Panc1 (cell line): ENCODE measurements around the gene AVEN. TPM values are rescaled to one million over a fixed set of nuclear protein-coding genes. Genes with fewer than 3 reads are reported as not detected.

ENCODE experiments used
- ATAC-seq: fragments of 200-7000 bp; cut with Tn5 transposase; 2 replicates; pipeline ENCODE4 v1.9.1; 2020; ENCODE audit warnings: mild to moderate bottlenecking, moderate library complexity
- BruUV-seq: library from RNA; stranded (reverse); fragments of 400-500 nt; replicated peaks from 2 replicates; lab custom pipeline; 2021; lab: Mats Ljungman, UMichigan
- CTCF ChIA-PET: fragments of 300-600 bp; sonication (Branson Sonifier 250); formaldehyde crosslinking; loops from one replicate; lab custom pipeline; 2022; ENCODE audit warnings: antibody characterized with exemption; lab: Charles Lee
- POLR2A ChIA-PET: fragments of 300-600 bp; sonication (Branson Sonifier 250); formaldehyde crosslinking; loops from one replicate; lab custom pipeline; 2022; ENCODE audit warnings: antibody characterized with exemption; lab: Charles Lee
- DNase-seq: peaks from one replicate; pipeline ENCODE4 v3.0.0-alpha.2; 2010; ENCODE audit warnings: low read depth, low spot score
- H3K27ac ChIP-seq: 2 replicates; pipeline ENCODE4 v1.5.1; 2011; ENCODE audit warnings: mild to moderate bottlenecking, low read length, inconsistent platforms
- H3K27me3 ChIP-seq: fragments of 200-500 bp; sonication (Bioruptor generic); 2 replicates; pipeline ENCODE4 v1.6.0; 2014; ENCODE audit warnings: low read length, inconsistent platforms; ENCODE audit not compliant: control insufficient read depth, insufficient read depth
- H3K36me3 ChIP-seq: fragments of 200-500 bp; sonication (Bioruptor generic); 2 replicates; pipeline ENCODE4 v1.5.1; 2014; ENCODE audit warnings: inconsistent platforms, mild to moderate bottlenecking, low read length, moderate library complexity; ENCODE audit not compliant: control insufficient read depth, insufficient read depth
- H3K4me1 ChIP-seq: 2 replicates; pipeline ENCODE4 v1.5.1; 2011; ENCODE audit warnings: inconsistent platforms, mild to moderate bottlenecking, low read length, moderate library complexity; ENCODE audit not compliant: control insufficient read depth, insufficient read depth
- H3K4me3 ChIP-seq, 2 experiments: 2 replicates each; pipeline ENCODE4 v1.5.1; 2011 to 2012; ENCODE audit warnings: low read depth in 2 of 2, low read length in 2 of 2, mild to moderate bottlenecking in 2 of 2, inconsistent platforms in 1 of 2, moderate library complexity in 1 of 2
- H3K9me3 ChIP-seq: fragments of 200-500 bp; sonication (Bioruptor generic); 2 replicates; pipeline ENCODE4 v1.5.1; 2014; ENCODE audit warnings: low read depth, mild to moderate bottlenecking, inconsistent platforms, low read length, moderate library complexity; ENCODE audit not compliant: control insufficient read depth, insufficient read depth
- POLR2AphosphoS5 ChIP-seq: IDR thresholded peaks from 2 replicates; pipeline ENCODE4 v1.6.1; 2012; ENCODE audit warnings: mild to moderate bottlenecking, low read depth, low read length, moderate library complexity
- SIN3A ChIP-seq: IDR thresholded peaks from 2 replicates; pipeline ENCODE4 v1.6.1; 2012; ENCODE audit warnings: low read depth, mild to moderate bottlenecking, low read length, moderate library complexity, borderline replicate concordance; ENCODE audit not compliant: insufficient read depth
- TCF7L2 ChIP-seq: IDR thresholded peaks from 2 replicates; pipeline ENCODE4 v1.6.1; 2011; ENCODE audit warnings: mild to moderate bottlenecking, low read depth, low read length, inconsistent platforms
- in situ Hi-C: cut with HindIII; loops from 2 replicates; pipeline ENCODE4 v1.10.0; 2016; ENCODE audit warnings: low sequenced_read_pairs, low pct_unique_long_range_greater_than_20kb
- intact Hi-C: fragments of 100-400 bp; cut with micrococcal nuclease; formaldehyde crosslinking; loops from one replicate; pipeline ENCODE4 v1.10.0; 2022; ENCODE audit not compliant: unreplicated experiment
- total RNA-seq: library from RNA; stranded (reverse); gene quantifications from one replicate; pipeline ENCODE4 v1.2.1, GENCODE V29; 2021; ENCODE audit not compliant: unreplicated experiment
- TF ChIP-seq, protein P1 (sequence below): fragments of 450-650 bp; IDR thresholded peaks from 2 replicates; pipeline ENCODE4 v1.5.1; 2017; ENCODE audit warnings: mild to moderate bottlenecking
- TF ChIP-seq, protein P2 (sequence below), 2 experiments: IDR thresholded peaks; 2 replicates each; pipeline ENCODE4 v1.6.1; 2011 to 2012; ENCODE audit warnings: low read depth in 2 of 2, control low read depth in 1 of 2, low read length in 1 of 2, mild to moderate bottlenecking in 1 of 2, moderate library complexity in 1 of 2; ENCODE audit not compliant: insufficient read depth in 1 of 2

The AVEN gene
- total RNA-seq, 1 experiment from 2014 or later, result 18.4 TPM

DNA sequence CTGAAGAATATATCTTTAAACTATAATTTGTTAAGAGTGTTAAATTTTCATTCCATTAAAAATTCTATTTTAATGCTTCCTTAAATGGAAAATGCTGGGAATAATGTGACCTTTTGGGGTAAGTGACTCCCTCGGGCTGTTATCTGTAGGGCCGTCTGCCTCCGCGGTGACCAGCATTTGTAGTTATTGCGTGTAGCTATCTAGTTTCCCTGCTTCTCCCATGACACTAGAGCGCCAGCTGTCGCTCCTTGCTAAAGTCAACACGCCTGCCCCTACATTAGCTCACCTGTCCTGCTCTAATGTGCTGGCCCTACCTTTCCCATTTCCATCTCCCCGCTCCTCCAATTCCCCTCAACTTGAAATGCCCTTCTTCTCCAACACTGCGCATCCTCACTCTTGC, 83.1 kb downstream of the AVEN start:
- BruUV-seq, result no TSS peak
- ChIA-PET POLR2A (no interaction called here), CTCF (no interaction called here)
- ATAC-seq, result no peak
- Histone ChIP-seq H3K27me3 (no peaks in the 10 kb centered on the region), H3K36me3 (no peaks in the 10 kb centered on the region), H3K27ac (no peak overlapping the region), H3K9me3 (no peaks in the 10 kb centered on the region), H3K4me3 (no peak overlapping the region), H3K4me1 (no peaks in the 10 kb centered on the region)
- in situ Hi-C loops (no loop called here), intact Hi-C loops (no loop called here)
- TF ChIP-seq TCF7L2 (no peak), POLR2AphosphoS5 (no peak), SIN3A (no peak)
- TF ChIP-seq, protein P1, sequence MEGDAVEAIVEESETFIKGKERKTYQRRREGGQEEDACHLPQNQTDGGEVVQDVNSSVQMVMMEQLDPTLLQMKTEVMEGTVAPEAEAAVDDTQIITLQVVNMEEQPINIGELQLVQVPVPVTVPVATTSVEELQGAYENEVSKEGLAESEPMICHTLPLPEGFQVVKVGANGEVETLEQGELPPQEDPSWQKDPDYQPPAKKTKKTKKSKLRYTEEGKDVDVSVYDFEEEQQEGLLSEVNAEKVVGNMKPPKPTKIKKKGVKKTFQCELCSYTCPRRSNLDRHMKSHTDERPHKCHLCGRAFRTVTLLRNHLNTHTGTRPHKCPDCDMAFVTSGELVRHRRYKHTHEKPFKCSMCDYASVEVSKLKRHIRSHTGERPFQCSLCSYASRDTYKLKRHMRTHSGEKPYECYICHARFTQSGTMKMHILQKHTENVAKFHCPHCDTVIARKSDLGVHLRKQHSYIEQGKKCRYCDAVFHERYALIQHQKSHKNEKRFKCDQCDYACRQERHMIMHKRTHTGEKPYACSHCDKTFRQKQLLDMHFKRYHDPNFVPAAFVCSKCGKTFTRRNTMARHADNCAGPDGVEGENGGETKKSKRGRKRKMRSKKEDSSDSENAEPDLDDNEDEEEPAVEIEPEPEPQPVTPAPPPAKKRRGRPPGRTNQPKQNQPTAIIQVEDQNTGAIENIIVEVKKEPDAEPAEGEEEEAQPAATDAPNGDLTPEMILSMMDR, result no peak
- TF ChIP-seq, protein P2, sequence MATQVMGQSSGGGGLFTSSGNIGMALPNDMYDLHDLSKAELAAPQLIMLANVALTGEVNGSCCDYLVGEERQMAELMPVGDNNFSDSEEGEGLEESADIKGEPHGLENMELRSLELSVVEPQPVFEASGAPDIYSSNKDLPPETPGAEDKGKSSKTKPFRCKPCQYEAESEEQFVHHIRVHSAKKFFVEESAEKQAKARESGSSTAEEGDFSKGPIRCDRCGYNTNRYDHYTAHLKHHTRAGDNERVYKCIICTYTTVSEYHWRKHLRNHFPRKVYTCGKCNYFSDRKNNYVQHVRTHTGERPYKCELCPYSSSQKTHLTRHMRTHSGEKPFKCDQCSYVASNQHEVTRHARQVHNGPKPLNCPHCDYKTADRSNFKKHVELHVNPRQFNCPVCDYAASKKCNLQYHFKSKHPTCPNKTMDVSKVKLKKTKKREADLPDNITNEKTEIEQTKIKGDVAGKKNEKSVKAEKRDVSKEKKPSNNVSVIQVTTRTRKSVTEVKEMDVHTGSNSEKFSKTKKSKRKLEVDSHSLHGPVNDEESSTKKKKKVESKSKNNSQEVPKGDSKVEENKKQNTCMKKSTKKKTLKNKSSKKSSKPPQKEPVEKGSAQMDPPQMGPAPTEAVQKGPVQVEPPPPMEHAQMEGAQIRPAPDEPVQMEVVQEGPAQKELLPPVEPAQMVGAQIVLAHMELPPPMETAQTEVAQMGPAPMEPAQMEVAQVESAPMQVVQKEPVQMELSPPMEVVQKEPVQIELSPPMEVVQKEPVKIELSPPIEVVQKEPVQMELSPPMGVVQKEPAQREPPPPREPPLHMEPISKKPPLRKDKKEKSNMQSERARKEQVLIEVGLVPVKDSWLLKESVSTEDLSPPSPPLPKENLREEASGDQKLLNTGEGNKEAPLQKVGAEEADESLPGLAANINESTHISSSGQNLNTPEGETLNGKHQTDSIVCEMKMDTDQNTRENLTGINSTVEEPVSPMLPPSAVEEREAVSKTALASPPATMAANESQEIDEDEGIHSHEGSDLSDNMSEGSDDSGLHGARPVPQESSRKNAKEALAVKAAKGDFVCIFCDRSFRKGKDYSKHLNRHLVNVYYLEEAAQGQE (IDR thresholded peaks at IDR 0.05; ENCODE audit: insufficient read depth in 1 of 2, low read depth in 2 of 2, low read length in 1 of 2), result no peak
- no peak for DNase-seq

DNA sequence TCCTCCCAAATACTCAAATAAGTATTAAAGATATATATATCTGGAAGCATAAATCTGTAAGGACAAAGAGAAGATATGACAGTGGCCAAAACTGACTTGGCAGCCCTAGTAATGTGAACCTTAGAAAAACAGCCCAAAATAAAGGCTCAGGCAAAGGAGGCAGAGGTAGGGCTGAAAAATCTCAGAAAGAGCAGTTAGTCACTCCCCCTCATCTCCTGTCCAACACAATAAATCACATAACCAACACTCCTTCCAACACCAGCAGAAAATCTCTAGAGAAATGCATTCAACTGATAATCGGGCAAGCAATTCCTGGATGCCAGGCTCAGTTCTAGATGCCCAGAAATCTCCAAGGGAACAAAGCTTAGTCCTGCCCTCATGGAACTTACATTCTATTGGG, 92.9 kb downstream of the AVEN start:
- no peak for ATAC-seq
- Histone ChIP-seq H3K4me3 (no peak overlapping the region), H3K27ac (no peak overlapping the region), H3K27me3 (no peaks in the 10 kb centered on the region), H3K4me1 (no peaks in the 10 kb centered on the region; the same call in 1 of the 2 replicates), H3K9me3 (no peaks in the 10 kb centered on the region), H3K36me3 (no peaks in the 10 kb centered on the region)
- intact Hi-C loops, result no loop called here
- in situ Hi-C loops, result no loop called here
- DNase-seq, result no peak
- ChIA-PET CTCF (no interaction called here), POLR2A (no interaction called here)
- no peak for TF ChIP-seq POLR2AphosphoS5
- TF ChIP-seq, protein P2 (IDR thresholded peaks at IDR 0.05; ENCODE audit: insufficient read depth in 1 of 2, low read depth in 2 of 2, low read length in 1 of 2), result no peak
- TF ChIP-seq, protein P1, result no peak
- no TSS peak for BruUV-seq
